DMS153 (cell line): ENCODE measurements around the gene JMJD6.
"Not testable (repeated sequence)": the region's sequence is repeated elsewhere in the genome, so short reads cannot be mapped to it uniquely, and the experiment has no call there.

Experiments used
- DNase-seq: peaks from one replicate; lab custom pipeline; 2025; lab: John Stamatoyannopoulos, UW

The JMJD6 gene

DNA sequence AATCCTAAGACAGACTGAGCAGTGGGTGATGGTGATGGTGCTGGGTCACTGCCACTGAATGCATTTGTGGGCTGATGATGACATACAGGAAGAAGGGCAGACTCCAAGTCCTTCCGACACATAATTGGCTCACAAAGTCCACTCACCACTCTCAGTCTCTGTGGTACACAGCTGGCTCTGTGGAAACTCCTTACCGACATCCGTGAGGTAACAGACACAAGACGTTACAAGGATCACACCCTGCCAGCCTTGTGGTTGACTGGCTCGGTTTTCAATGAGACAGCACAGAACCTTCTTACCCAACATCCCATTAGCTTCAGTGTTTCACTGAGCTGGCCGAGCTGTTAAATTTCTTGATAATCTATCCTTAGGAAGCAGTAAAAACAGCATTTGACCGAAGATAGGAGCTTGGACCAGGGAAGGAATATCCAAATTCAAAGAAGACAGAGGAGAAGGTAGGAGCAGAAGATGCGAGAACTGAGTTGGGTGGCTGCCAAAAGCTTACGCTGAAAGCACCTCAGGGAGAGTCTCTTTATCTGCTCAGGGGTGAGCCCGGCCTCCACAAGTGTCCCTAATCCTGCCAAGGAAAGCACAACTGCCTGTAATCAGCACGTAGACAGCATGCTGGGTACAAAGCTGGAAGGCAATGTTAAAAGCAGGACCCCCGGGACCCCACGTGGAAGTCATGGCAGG, 10.1 kb downstream of the JMJD6 start:
- no peak for DNase-seq

GRCh38 chr17:76715496-76715830, 10.9 kb downstream of the JMJD6 start:
- DNase-seq, result no peak

GRCh38 chr17:76714822-76715495, 11.4 kb downstream of the JMJD6 start:
- no peak for DNase-seq

DNA sequence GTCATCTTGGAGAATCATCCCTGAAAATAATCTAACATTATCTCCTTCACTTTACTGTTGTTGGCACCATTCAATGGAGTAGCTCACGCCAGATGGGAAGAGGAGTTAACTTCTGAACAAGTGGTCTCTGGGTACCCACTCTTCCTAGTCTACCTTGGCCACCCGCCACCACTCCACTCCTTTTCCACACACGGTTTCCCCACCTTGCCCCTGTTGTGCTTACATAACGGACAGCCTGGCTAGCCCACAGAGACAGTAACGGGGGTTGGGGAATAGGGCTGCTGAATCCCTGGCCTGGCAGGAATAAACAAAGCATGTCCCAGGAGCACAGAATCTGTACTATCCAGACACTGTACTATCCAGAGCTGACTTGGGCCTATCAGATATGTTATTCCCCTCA, 12.1 kb downstream of the JMJD6 start:
- no peak for DNase-seq

- no peak for DNase-seq
Measured at GRCh38 chr17:76713765-76714164, 12.6 kb downstream of the JMJD6 start.

DNA sequence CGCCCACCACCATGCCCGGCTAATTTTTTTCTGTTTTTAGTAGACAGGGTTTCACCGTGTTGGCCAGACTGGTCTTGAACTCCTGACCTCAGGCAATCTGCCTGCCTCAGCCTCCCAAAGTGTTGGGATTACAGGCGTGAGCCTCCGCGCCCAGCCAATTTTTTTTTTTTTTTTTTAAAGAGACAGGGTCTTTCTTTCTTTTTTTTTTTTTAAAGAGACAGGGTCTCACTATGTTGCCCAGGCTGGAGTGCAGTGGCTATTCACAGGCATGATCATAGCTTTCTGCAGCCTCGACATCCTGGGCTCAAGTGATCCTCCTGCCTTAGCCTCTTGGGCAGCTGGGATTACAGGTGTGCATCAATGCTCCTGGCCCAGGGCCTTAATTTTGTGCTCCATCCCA, 14.1 kb downstream of the JMJD6 start:
- DNase-seq, result not testable (repeated sequence)

GRCh38 chr17:76710863-76711611, 15.4 kb downstream of the JMJD6 start, which contains the start of gene MXRA7:
MXRA7 (minus strand) TSS chr17:76710965; CDS start chr17:76710946, 19 bp downstream.
- DNase-seq, result no peak

- DNase-seq, result not testable (repeated sequence)
Measured at GRCh38 chr17:76709951-76710862, 16.2 kb downstream of the JMJD6 start.

DNA sequence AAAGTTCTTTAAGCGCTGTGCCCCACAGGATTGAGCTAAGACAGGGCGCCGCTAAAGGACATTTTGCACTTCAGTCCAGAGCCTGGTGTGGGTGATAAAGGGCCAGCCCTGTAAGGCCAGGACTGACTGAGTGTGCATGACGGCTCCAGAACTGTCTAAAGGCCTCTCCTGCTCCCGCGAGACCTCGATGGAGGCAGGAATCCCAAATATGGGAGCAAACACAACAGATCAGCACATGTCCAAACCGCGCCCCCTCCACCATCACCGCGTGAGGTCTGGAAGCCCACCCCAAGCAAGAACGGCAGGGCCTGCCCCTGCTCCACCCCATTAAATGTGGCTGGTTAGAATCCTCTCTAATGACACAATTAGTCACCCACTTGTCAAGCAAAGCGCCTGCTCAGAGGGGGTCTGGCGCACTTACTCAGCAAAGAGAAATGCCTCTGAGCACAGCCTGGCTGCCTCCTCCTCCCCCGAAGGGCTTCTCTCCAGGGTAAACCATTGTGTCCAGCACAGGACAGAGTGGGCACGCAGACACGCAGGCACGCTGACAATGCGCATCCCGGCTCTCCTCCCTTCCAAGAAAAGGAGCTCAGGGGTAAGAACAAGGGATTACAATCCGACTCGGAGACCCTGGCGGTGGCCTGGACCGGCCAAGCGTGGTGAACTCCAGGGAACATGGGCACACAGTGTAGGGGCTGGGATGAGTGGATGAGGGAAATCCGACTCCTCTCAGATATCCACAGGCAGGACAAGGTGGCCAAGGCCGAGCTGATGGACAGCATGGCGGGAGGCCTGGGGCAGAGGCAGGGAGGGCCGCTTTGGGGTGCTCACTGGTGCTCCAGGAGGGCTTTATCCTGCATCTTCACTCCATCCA, 17.1 kb downstream of the JMJD6 start:
- DNase-seq, result no peak

DNA sequence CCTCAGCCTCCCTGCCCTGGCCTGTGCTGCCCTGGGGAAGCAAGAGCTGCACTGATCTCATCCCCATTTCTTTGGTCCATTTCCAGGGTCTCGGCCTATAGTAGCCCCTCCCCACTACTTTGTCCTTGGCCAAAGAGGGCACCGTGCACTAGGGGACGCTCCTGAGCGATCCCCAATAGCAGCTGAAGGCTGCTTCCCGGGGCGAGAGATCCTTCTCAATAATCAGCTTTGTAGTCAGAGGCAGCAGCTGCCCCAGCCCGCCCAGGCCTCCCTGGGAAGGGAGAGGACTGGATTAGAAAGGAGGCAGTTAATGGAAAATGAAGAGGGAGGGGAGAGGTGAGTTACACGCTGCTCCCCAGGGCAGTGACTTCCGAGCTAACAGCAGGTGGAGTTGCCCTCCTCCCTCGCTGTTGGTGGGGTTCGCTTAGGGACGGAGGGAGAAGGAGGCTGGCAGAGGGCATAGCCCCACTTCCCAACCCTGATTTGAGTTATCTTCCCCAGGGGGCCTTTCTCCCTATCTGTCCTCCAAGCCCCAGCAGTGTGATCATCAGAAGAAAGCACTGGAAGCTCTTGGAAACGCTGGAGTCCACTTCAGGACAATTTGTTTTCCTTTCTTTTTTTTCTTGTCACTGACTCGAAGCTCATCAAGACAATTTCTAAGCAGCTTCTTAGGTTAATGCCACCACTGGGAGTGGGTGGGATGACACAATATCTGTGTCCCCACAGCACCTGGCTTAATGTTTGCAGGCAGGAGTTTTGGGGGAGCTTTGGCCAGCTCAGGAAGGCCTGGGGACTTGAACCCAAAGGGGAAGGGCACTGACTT, 18.2 kb downstream of the JMJD6 start:
- no peak for DNase-seq

- no peak for DNase-seq
Measured at GRCh38 chr17:76706817-76707216, 19.6 kb downstream of the JMJD6 start.

DNA sequence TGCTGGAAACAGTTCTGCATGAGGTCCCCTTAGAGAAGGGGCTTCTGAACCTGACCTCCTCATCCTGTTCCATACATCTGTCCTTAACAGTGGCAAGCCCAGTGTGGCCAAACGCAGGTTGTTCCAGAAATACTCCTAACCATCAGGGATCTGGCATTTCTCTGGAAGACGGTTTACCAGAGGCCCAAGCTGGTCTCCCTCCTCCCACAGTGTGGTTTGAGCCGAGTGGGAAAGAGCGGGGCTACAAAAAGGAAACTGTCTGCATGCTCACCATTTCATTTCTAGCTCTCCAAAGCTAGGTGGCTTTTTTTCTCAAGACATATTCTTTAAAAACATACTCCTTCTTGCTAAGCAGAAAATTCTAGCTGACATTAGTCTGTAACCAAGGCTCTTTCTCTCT, 21.6 kb downstream of the JMJD6 start:
- no peak for DNase-seq

DNA sequence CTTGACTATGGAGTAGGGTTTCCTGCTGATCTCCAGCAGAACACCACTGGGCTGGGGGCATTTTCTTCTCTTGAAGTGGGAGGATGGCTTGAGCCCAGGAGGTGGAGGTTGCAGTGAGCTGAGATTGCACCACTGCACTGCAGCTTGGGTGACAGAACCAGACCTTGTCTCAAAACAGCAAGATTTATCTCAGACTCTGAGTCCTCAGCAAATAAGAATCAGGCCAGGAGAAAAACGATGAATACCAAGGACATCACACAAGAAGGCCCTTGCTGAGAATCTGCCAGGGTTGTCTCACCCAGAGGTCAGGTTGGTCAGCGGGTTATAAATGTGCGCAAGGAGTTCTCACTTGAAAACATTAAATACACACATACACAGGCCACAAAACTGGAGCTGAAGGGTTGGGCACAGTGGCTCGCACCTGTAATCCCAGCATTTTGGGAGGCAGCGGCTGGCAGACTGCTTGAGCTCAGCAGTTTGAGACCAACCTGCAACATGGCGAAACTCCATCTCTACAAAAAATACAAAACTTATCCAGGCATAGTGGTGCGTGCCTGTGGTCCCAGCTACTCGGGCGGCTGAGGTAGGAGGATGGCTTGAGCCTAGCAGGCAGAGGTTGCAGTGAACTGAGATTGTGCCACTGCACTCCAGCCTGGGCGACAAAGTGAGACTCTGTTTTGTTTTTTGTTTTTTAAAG, 23.3 kb downstream of the JMJD6 start:
- no peak for DNase-seq

GRCh38 chr17:76702076-76702475, 24.3 kb downstream of the JMJD6 start:
- DNase-seq, result no peak

DNA sequence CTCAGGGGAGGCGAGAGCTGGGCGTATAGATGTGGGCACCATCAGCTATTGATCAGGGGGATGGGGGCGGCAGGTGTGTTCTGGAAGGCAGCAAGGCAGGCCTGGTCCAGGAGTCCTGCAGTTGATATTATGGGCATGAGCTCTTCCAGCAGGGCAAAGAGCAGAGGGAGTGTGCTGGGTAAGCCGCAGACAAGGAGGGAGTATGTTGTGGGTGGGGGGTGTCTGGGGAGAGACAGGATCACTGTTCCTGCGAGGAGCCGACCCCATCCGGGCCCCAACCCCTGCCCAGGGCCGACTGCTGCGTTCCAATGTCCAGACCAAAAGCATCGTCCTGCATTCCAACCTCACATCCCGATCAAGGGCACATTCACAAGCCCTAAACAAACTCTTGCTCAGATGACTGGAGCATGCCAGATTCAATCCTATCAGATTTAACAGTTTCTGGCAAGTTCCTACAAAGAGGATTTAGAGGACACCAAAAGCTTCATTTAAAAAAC, 24.9 kb downstream of the JMJD6 start:
- DNase-seq, result no peak

GRCh38 chr17:76700617-76701470, 25.6 kb downstream of the JMJD6 start:
- DNase-seq, result no peak

- peak; percentile 49 for DNase-seq
Measured at GRCh38 chr17:76700270-76700616, 26.2 kb downstream of the JMJD6 start.

GRCh38 chr17:76698466-76698977, 27.9 kb downstream of the JMJD6 start:
- DNase-seq, result not testable (repeated sequence)
